ENCODE results near the gene KRTAP19-6.
"Not testable (repeated sequence)": the region's sequence is repeated elsewhere in the genome, so short reads cannot be mapped to it uniquely, and the experiment has no call there.

The KRTAP19-6 gene

GRCh38 chr21:30541764-30542163 lies at the start of gene KRTAP19-6:
Gene KRTAP19-6, minus strand, starts transcription at chr21:30541864. Its CDS starts 31 bp downstream, at chr21:30541833.
- no peak for DNase-seq

- no peak for DNase-seq
Observed at GRCh38 chr21:30590297-30590696, 48.6 kb upstream of the KRTAP19-6 start, which contains the start of gene KRTAP22-2. Gene KRTAP22-2, minus strand, starts transcription at chr21:30590397.

- no peak for DNase-seq
Observed at GRCh38 chr21:30582870-30583269, 41.2 kb upstream of the KRTAP19-6 start.

- no peak for DNase-seq
Observed at GRCh38 chr21:30580132-30580531, 38.5 kb upstream of the KRTAP19-6 start.

- no peak for DNase-seq
Observed at GRCh38 chr21:30579346-30579745, 37.7 kb upstream of the KRTAP19-6 start.

GRCh38 chr21:30577766-30578165 lies 36.1 kb upstream of the KRTAP19-6 start:
- DNase-seq, result no peak

- no peak for DNase-seq
Observed at GRCh38 chr21:30567617-30568016, 26.0 kb upstream of the KRTAP19-6 start.

- DNase-seq, result no peak
Observed at GRCh38 chr21:30563630-30564029, 22.0 kb upstream of the KRTAP19-6 start.

GRCh38 chr21:30563072-30563471 lies 21.4 kb upstream of the KRTAP19-6 start:
- DNase-seq, result no peak

- no peak for DNase-seq
Observed at GRCh38 chr21:30561957-30562356, 20.3 kb upstream of the KRTAP19-6 start.

GRCh38 chr21:30561264-30561895 lies 19.7 kb upstream of the KRTAP19-6 start, which contains the start of gene KRTAP19-7:
Gene KRTAP19-7, minus strand, starts transcription at chr21:30561314. Its CDS starts 25 bp downstream, at chr21:30561289.
- DNase-seq, result no peak

- no peak for DNase-seq
Observed at GRCh38 chr21:30555095-30555494, 13.4 kb upstream of the KRTAP19-6 start.

GRCh38 chr21:30552782-30553181 lies 11.1 kb upstream of the KRTAP19-6 start:
- DNase-seq, result no peak

- DNase-seq, result no peak
Observed at GRCh38 chr21:30518876-30519275, 22.8 kb downstream of the KRTAP19-6 start.

- no peak for DNase-seq
Observed at GRCh38 chr21:30515681-30516080, 26.0 kb downstream of the KRTAP19-6 start.

- not testable (repeated sequence) for DNase-seq
Observed at GRCh38 chr21:30505621-30506205, 36.0 kb downstream of the KRTAP19-6 start.

- DNase-seq, result no peak
Observed at GRCh38 chr21:30502041-30502440, 39.6 kb downstream of the KRTAP19-6 start, which contains the start of gene KRTAP19-5. Gene KRTAP19-5, minus strand, starts transcription at chr21:30502141. Its CDS starts 51 bp downstream, at chr21:30502090.

GRCh38 chr21:30497065-30497464 lies 44.6 kb downstream of the KRTAP19-6 start, which contains the start of gene KRTAP19-4:
Gene KRTAP19-4, minus strand, starts transcription at chr21:30497165. Its CDS starts 55 bp downstream, at chr21:30497110.
- DNase-seq, result no peak

- no peak for DNase-seq
Observed at GRCh38 chr21:30491963-30492428, 49.7 kb downstream of the KRTAP19-6 start, which contains the start of gene KRTAP19-3. Gene KRTAP19-3, minus strand, starts transcription at chr21:30492013. Its CDS starts 56 bp downstream, at chr21:30491957.

Measured in hematopoietic multipotent progenitor cell treated with erythropoietin and hydrocortisone succinate and interleukin-3 and kit ligand, for 8 days (in vitro differentiated cells).